Fibroblast of lung (primary cell): ENCODE data around the gene GRID1.

Source experiments
- EZH2 ChIP-seq: IDR thresholded peaks from 2 replicates; pipeline ENCODE4 v1.5.1; 2012; ENCODE audit warnings: low read length, control low read depth, mild to moderate bottlenecking; ENCODE audit errors: missing control alignments
- TF ChIP-seq, protein P1 (sequence below), 2 donors: IDR thresholded peaks in 1 of 2; conservative IDR thresholded peaks in 1 of 2; 1 replicate in 1 of 2; 2 replicates in 1 of 2; pipeline ENCODE4 v1.5.1; 2011 to 2012; ENCODE audit warnings: low read length in 2 of 2, control low read depth in 1 of 2, inconsistent platforms in 1 of 2, low read depth in 1 of 2, mild to moderate bottlenecking in 1 of 2

DNA sequence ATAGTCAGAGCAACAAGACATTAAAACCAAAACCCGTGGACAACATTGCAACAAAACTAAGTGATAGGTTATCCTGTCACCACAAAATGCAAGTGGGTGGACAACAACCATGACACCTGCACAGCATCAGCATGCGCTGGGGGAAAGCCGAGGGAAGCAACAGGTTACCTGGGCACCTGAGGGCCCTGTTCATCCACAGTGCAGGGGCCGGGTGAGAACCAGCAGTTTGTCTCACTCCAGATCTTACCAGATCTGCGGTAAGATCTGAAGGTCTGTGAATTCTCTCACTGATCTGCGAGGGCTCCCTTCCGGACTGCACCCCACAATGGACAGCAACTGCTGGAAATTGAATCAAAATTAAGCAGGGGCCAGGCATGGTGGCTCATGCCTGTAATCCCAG lies 30.5 kb upstream of the GRID1 start:
- TF ChIP-seq, protein P1, sequence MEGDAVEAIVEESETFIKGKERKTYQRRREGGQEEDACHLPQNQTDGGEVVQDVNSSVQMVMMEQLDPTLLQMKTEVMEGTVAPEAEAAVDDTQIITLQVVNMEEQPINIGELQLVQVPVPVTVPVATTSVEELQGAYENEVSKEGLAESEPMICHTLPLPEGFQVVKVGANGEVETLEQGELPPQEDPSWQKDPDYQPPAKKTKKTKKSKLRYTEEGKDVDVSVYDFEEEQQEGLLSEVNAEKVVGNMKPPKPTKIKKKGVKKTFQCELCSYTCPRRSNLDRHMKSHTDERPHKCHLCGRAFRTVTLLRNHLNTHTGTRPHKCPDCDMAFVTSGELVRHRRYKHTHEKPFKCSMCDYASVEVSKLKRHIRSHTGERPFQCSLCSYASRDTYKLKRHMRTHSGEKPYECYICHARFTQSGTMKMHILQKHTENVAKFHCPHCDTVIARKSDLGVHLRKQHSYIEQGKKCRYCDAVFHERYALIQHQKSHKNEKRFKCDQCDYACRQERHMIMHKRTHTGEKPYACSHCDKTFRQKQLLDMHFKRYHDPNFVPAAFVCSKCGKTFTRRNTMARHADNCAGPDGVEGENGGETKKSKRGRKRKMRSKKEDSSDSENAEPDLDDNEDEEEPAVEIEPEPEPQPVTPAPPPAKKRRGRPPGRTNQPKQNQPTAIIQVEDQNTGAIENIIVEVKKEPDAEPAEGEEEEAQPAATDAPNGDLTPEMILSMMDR (conservative IDR thresholded peaks at IDR 0.05 in 1 of 2, IDR thresholded peaks at IDR 0.05 in 1 of 2; ENCODE audit: low read depth in 1 of 2, low read length in 2 of 2) = no peak
- TF ChIP-seq EZH2 = no peak
